PC-9 (cell line): Measurements from ENCODE around the gene SENP2. TPM values are rescaled to one million over a fixed set of nuclear protein-coding genes. Genes with fewer than 3 reads are reported as not detected.

ENCODE experiments used
- BruUV-seq: library from RNA; stranded (reverse); fragments of 400-500 nt; replicated peaks from 2 replicates; lab custom pipeline; 2021; lab: Mats Ljungman, UMichigan
- CTCF ChIA-PET: fragments of 300-600 bp; sonication (Branson Sonifier 250); formaldehyde crosslinking; loops from one replicate; lab custom pipeline; 2022; ENCODE audit warnings: antibody characterized with exemption; lab: Charles Lee
- POLR2A ChIA-PET: fragments of 300-600 bp; sonication (Branson Sonifier 250); formaldehyde crosslinking; loops from one replicate; lab custom pipeline; 2022; ENCODE audit warnings: antibody characterized with exemption; ENCODE audit not compliant: unreplicated experiment; lab: Charles Lee
- DNase-seq, 2 experiments: peaks; one replicate each; pipeline versions ENCODE4 v3.0.0 to v3.0.0-alpha.2; 2015 to 2022; ENCODE audit warnings: mixed read lengths in 1 of 2
- H2AFZ ChIP-seq: fragments of 200-600 bp; sonication (generic); 2 replicates; pipeline ENCODE4 v1.8.1; 2017; ENCODE audit warnings: antibody characterized with exemption
- H3F3A ChIP-seq: fragments of 200-600 bp; sonication (generic); 2 replicates; pipeline ENCODE4 v1.8.1; 2017; ENCODE audit warnings: antibody characterized with exemption, mild to moderate bottlenecking, low read depth; ENCODE audit not compliant: insufficient read depth
- H3K27ac ChIP-seq: fragments of 200-600 bp; sonication (generic); 2 replicates; pipeline ENCODE4 v1.6.1; 2016; ENCODE audit warnings: mixed run types
- H3K27me3 ChIP-seq: fragments of 200-600 bp; sonication (generic); 2 replicates; pipeline ENCODE4 v1.6.1; 2016; ENCODE audit warnings: low read depth, mixed run types; ENCODE audit not compliant: insufficient read depth
- H3K36me3 ChIP-seq: fragments of 200-600 bp; sonication (generic); 2 replicates; pipeline ENCODE4 v1.6.1; 2016; ENCODE audit warnings: low read depth, mixed run types
- H3K4me1 ChIP-seq: fragments of 200-600 bp; sonication (generic); replicated peaks from 2 replicates; pipeline ENCODE4 v1.6.1; 2016; ENCODE audit warnings: mixed run types; ENCODE audit not compliant: insufficient read depth
- H3K4me2 ChIP-seq: fragments of 200-600 bp; sonication (generic); 2 replicates; pipeline ENCODE4 v1.6.1; 2017; ENCODE audit warnings: mixed run types
- H3K4me3 ChIP-seq: fragments of 200-600 bp; sonication (generic); 2 replicates; pipeline ENCODE4 v1.6.1; 2016; ENCODE audit warnings: mixed run types
- H3K79me2 ChIP-seq: fragments of 200-600 bp; sonication (generic); 2 replicates; pipeline ENCODE4 v1.6.1; 2017; ENCODE audit warnings: low read depth, mixed run types
- H3K9me2 ChIP-seq: fragments of 200-600 bp; sonication (generic); 2 replicates; pipeline ENCODE4 v1.8.1; 2017; ENCODE audit warnings: mild to moderate bottlenecking; ENCODE audit not compliant: insufficient read depth
- H3K9me3 ChIP-seq: fragments of 200-600 bp; sonication (generic); 2 replicates; pipeline ENCODE4 v1.8.1; 2016; ENCODE audit warnings: low read depth; ENCODE audit not compliant: insufficient read depth
- H4K20me1 ChIP-seq: fragments of 200-600 bp; sonication (generic); 2 replicates; pipeline ENCODE4 v1.8.1; 2017; ENCODE audit not compliant: insufficient read depth
- CTCF ChIP-seq: fragments of 200-600 bp; sonication (generic); conservative IDR thresholded peaks from 2 replicates; pipeline ENCODE4 v1.6.1; 2017; ENCODE audit warnings: mixed run types, antibody characterized with exemption, mild to moderate bottlenecking, moderate library complexity
- EZH2 ChIP-seq: fragments of 200-600 bp; sonication (generic); IDR thresholded peaks from 2 replicates; pipeline ENCODE4 v1.8.0; 2017; ENCODE audit warnings: antibody characterized with exemption, low read depth
- intact Hi-C: fragments of 100-400 bp; cut with micrococcal nuclease; formaldehyde crosslinking; loops from one replicate; pipeline ENCODE4 v1.10.0; 2022; ENCODE audit not compliant: unreplicated experiment
- total RNA-seq: library from RNA; stranded (reverse); gene quantifications from 2 replicates; pipeline ENCODE4 v1.2.3, GENCODE V29; 2021

The SENP2 gene
- total RNA-seq, 1 experiment from 2014 or later: 89.5 TPM

GRCh38 chr3:185645596-185646381 lies 59.7 kb downstream of the SENP2 start:
- DNase-seq: no peak
- H3K4me1 ChIP-seq: no peaks in the 10 kb centered on the region
- no peak for TF ChIP-seq EZH2
- TF ChIP-seq CTCF: no peak
- H3K9me2 ChIP-seq: no peaks in the 10 kb centered on the region
- intact Hi-C loops: no loop called here
- H3K9me3 ChIP-seq: no peaks in the 10 kb centered on the region
- no TSS peak for BruUV-seq
- peaks cover 17% of the 10 kb centered on the region for H3F3A ChIP-seq
- H3K36me3 ChIP-seq: peaks cover 42% of the 10 kb centered on the region
- H3K4me3 ChIP-seq: no peak overlapping the region
- CTCF ChIA-PET: interaction anchor here (0.7 kb wide), 1 partner anchor 628 kb away, joined by 3 read pairs; no protein-coding TSS in a partner anchor
- H2AFZ ChIP-seq: no peak overlapping the region
- H3K27ac ChIP-seq: no peak overlapping the region
- no peaks in the 10 kb centered on the region for H3K79me2 ChIP-seq
- POLR2A ChIA-PET: no interaction called here
- no peaks in the 10 kb centered on the region; the same call in 1 of the 2 replicates for H4K20me1 ChIP-seq
- H3K27me3 ChIP-seq: no peaks in the 10 kb centered on the region
- H3K4me2 ChIP-seq: no peak overlapping the region

GRCh38 chr3:185646382-185647133 lies 60.5 kb downstream of the SENP2 start:
- H3K27ac ChIP-seq: no peak overlapping the region
- BruUV-seq: no TSS peak

More at GRCh38 chr3:185646382-185647133, 60.5 kb downstream of the SENP2 start:
- intact Hi-C loops: no loop called here
- no peak overlapping the region for H3K4me3 ChIP-seq
- no peak overlapping the region for H3K4me2 ChIP-seq
- no peak for DNase-seq
- no peaks in the 10 kb centered on the region for H3K9me3 ChIP-seq
- H3K4me1 ChIP-seq: no peaks in the 10 kb centered on the region
- no peaks in the 10 kb centered on the region for H3K27me3 ChIP-seq
- no peaks in the 10 kb centered on the region; the same call in 1 of the 2 replicates for H4K20me1 ChIP-seq
- H3K79me2 ChIP-seq: no peaks in the 10 kb centered on the region
- TF ChIP-seq CTCF (no peak), EZH2 (no peak)
- H3F3A ChIP-seq: peaks cover 17% of the 10 kb centered on the region
- no peak overlapping the region for H2AFZ ChIP-seq
- H3K9me2 ChIP-seq: no peaks in the 10 kb centered on the region
- ChIA-PET POLR2A (no interaction called here), CTCF (interaction anchor here (0.7 kb wide), 1 partner anchor 627 kb away, joined by 3 read pairs; no protein-coding TSS in a partner anchor)
- H3K36me3 ChIP-seq: peaks cover 46% of the 10 kb centered on the region
